ENCODE measurements around the gene NLRC4. TPM values are rescaled to one million over a fixed set of nuclear protein-coding genes. Genes with fewer than 3 reads are reported as not detected.

The NLRC4 gene
- polyA plus RNA-seq, 2 of the 4 experiments (the other 2 are of a cell fraction): 0.01 TPM; not detected in 1

GRCh38 chr2:32200814-32201213 lies 63.9 kb downstream of the NLRC4 start:
- Histone ChIP-seq H3K27ac (no peak overlapping the region), H3K4me2 (no peak overlapping the region), H3K4me1 (no peaks in the 10 kb centered on the region), H3K9me3 (no peaks in the 10 kb centered on the region), H3K4me3 (no peak overlapping the region)
- ChIA-PET POLR2A (no interaction called here), CTCF (interaction anchor here (1.8 kb wide), 1 partner anchor 12 kb away, joined by 7 read pairs; no protein-coding TSS in a partner anchor)
- TF ChIP-seq HMGXB4 (CRISPR knock-in tag; IDR thresholded peaks at IDR 0.05; ENCODE audit: borderline replicate concordance): no peak
- TF ChIP-seq MAFK (IDR thresholded peaks at IDR 0.05; ENCODE audit: partially characterized antibody): peak; percentile 53
- WGBS (ENCODE audit: missing lambda C conversion rate): 94% methylated on average over 1 of the region's 1 CpG
- no peak for ATAC-seq
- DNase-seq (ENCODE audit: low read depth in 1 of 2, low spot score in 1 of 2): no peak
- FAIRE-seq: no peak

- ATAC-seq (no peak), FAIRE-seq (no peak), DNase-seq (ENCODE audit: low read depth in 1 of 2, low spot score in 1 of 2) (no peak)
- WGBS (ENCODE audit: missing lambda C conversion rate): 95% methylated on average over 1 of the region's 1 CpG
- no peak overlapping the region for H3K27ac ChIP-seq
- H3K4me3 ChIP-seq: no peak overlapping the region
- H3K4me2 ChIP-seq: no peak overlapping the region
- H3K4me1 ChIP-seq: no peaks in the 10 kb centered on the region
- TF ChIP-seq SMC3 (IDR thresholded peaks at IDR 0.05) (no peak), JUNB (IDR thresholded peaks at IDR 0.05) (no peak), NPAS2 (CRISPR knock-in tag; IDR thresholded peaks at IDR 0.05; ENCODE audit: borderline replicate concordance) (no peak), EP300 (IDR thresholded peaks at IDR 0.05) (no peak), CBX8 (IDR thresholded peaks at IDR 0.05) (no peak), EHF (CRISPR knock-in tag; IDR thresholded peaks at IDR 0.05) (no peak), MAZ (IDR thresholded peaks at IDR 0.05; ENCODE audit: borderline replicate concordance, low read depth, low read length) (no peak), JUN (IDR thresholded peaks at IDR 0.05) (no peak), CEBPB (IDR thresholded peaks at IDR 0.05) (no peak), KDM5A (IDR thresholded peaks at IDR 0.05) (no peak), PBX3 (IDR thresholded peaks at IDR 0.05) (no peak), POLR2A (IDR thresholded peaks at IDR 0.05; ENCODE audit: low read length) (no peak), REST (IDR thresholded peaks at IDR 0.05) (no peak), FOXS1 (CRISPR knock-in tag; IDR thresholded peaks at IDR 0.05) (no peak), ATOH8 (CRISPR knock-in tag; IDR thresholded peaks at IDR 0.05; ENCODE audit: low read depth) (no peak), HEYL (CRISPR knock-in tag; IDR thresholded peaks at IDR 0.05) (no peak)
- H3K9me3 ChIP-seq: no peaks in the 10 kb centered on the region
- ChIA-PET CTCF (no interaction called here), POLR2A (interaction anchor here (1.5 kb wide), 1 partner anchor 27 kb away, joined by 3 read pairs; the partner anchor contains the start of gene SLC30A6)
Observed at GRCh38 chr2:32192418-32192817, 72.3 kb downstream of the NLRC4 start.

GRCh38 chr2:32189011-32189410 lies 75.7 kb downstream of the NLRC4 start:
- ChIA-PET POLR2A (no interaction called here), CTCF (no interaction called here)
- FAIRE-seq: peak; percentile 59
- TF ChIP-seq ZFP36 (IDR thresholded peaks at IDR 0.05; ENCODE audit: borderline replicate concordance, partially characterized antibody): no peak
- no peak for TF ChIP-seq MAZ (IDR thresholded peaks at IDR 0.05; ENCODE audit: borderline replicate concordance, low read depth, low read length)
- TF ChIP-seq ELK1 (IDR thresholded peaks at IDR 0.05; ENCODE audit: low read depth, low read length): no peak
- TF ChIP-seq NR3C1 (IDR thresholded peaks at IDR 0.05): no peak
- no peak for TF ChIP-seq SMC3 (IDR thresholded peaks at IDR 0.05)
- no peak for TF ChIP-seq KDM1A (IDR thresholded peaks at IDR 0.05; ENCODE audit: low read depth)
- no peak for TF ChIP-seq CHD4 (IDR thresholded peaks at IDR 0.05; ENCODE audit: borderline replicate concordance)
- TF ChIP-seq JUNB (IDR thresholded peaks at IDR 0.05): no peak
- TF ChIP-seq HOXA7 (CRISPR knock-in tag; IDR thresholded peaks at IDR 0.05): no peak
- TF ChIP-seq HOXB5 (CRISPR knock-in tag; IDR thresholded peaks at IDR 0.05): no peak
- no peak for TF ChIP-seq ESRRA (IDR thresholded peaks at IDR 0.05; ENCODE audit: borderline replicate concordance, low read length)
- no peak for TF ChIP-seq EHMT2 (IDR thresholded peaks at IDR 0.05; ENCODE audit: low read depth)

More at GRCh38 chr2:32189011-32189410, 75.7 kb downstream of the NLRC4 start:
- ATAC-seq: no peak
- Histone ChIP-seq H3K4me3 (no peak overlapping the region), H3K4me2 (no peak overlapping the region), H3K4me1 (no peaks in the 10 kb centered on the region), H3K27ac (no peak overlapping the region), H3K9me3 (no peaks in the 10 kb centered on the region)
- DNase-seq (ENCODE audit: low read depth in 1 of 2, low spot score in 1 of 2): no peak
- 96% methylated on average over 6 of the region's 6 CpGs for WGBS (ENCODE audit: missing lambda C conversion rate)
